Hepatocyte (in vitro differentiated cells): ENCODE data around the gene TTC7B. TPM values are rescaled to one million over a fixed set of nuclear protein-coding genes. Genes with fewer than 3 reads are reported as not detected.
"Not testable (repeated sequence)": the region's sequence is repeated elsewhere in the genome, so short reads cannot be mapped to it uniquely, and the experiment has no call there.

Experiments
- DNase-seq: peaks from one replicate; pipeline ENCODE4 v3.0.0-alpha.2; 2016; ENCODE audit warnings: low spot score
- H2AFZ ChIP-seq: fragments of 200-600 bp; sonication (generic); 2 replicates; pipeline ENCODE4 v1.6.0; 2016; ENCODE audit warnings: antibody characterized with exemption, mild to moderate bottlenecking
- H3K27ac ChIP-seq: fragments of 200-600 bp; sonication (generic); 2 replicates; pipeline ENCODE4 v1.5.1; 2016; ENCODE audit warnings: mild to moderate bottlenecking
- H3K27me3 ChIP-seq: fragments of 200-600 bp; sonication (generic); 2 replicates; pipeline ENCODE4 v1.6.1; 2016
- H3K36me3 ChIP-seq: fragments of 200-600 bp; sonication (generic); replicated peaks from 2 replicates; pipeline ENCODE4 v1.5.1; 2016; ENCODE audit warnings: low read depth; ENCODE audit not compliant: insufficient read depth
- H3K4me1 ChIP-seq: fragments of 200-600 bp; sonication (generic); 2 replicates; pipeline ENCODE4 v1.5.1; 2016; ENCODE audit warnings: mild to moderate bottlenecking, moderate library complexity; ENCODE audit not compliant: insufficient read depth
- H3K4me2 ChIP-seq: fragments of 200-600 bp; sonication (generic); 2 replicates; pipeline ENCODE4 v1.6.0; 2016
- H3K4me3 ChIP-seq: fragments of 200-600 bp; sonication (generic); 2 replicates; pipeline ENCODE4 v1.5.1; 2016; ENCODE audit warnings: mild to moderate bottlenecking
- H3K79me2 ChIP-seq: fragments of 200-600 bp; sonication (generic); 2 replicates; pipeline ENCODE4 v1.6.0; 2017; ENCODE audit warnings: mild to moderate bottlenecking
- H3K9me2 ChIP-seq: fragments of 200-600 bp; sonication (generic); replicated peaks from 2 replicates; pipeline ENCODE4 v1.6.0; 2017; ENCODE audit warnings: mild to moderate bottlenecking; ENCODE audit not compliant: insufficient read depth
- H3K9me3 ChIP-seq: fragments of 200-600 bp; sonication (generic); 2 replicates; pipeline ENCODE4 v1.5.1; 2016; ENCODE audit warnings: low read depth, mild to moderate bottlenecking
- H4K20me1 ChIP-seq: fragments of 200-600 bp; sonication (generic); 2 replicates; pipeline ENCODE4 v1.6.0; 2016; ENCODE audit warnings: mild to moderate bottlenecking; ENCODE audit not compliant: insufficient read depth, poor library complexity, severe bottlenecking
- EZH2 ChIP-seq: fragments of 200-600 bp; sonication (generic); IDR thresholded peaks from 2 replicates; pipeline ENCODE4 v1.6.1; 2016; ENCODE audit warnings: antibody characterized with exemption, mild to moderate bottlenecking, borderline replicate concordance
- EZH2phosphoT487 ChIP-seq: fragments of 200-600 bp; sonication (generic); IDR thresholded peaks from one replicate; pipeline ENCODE4 v1.6.1; 2018; ENCODE audit warnings: antibody characterized with exemption, mild to moderate bottlenecking, low read depth, moderate library complexity; ENCODE audit not compliant: unreplicated experiment, severe bottlenecking
- WGBS: methylation state at CpG from one replicate; pipeline ENCODE4 v1.1.6; 2016; ENCODE audit warnings: low lambda C conversion rate; ENCODE audit errors: missing lambda C conversion rate; 5-methylcytosine and 5-hydroxymethylcytosine counted together
- polyA plus RNA-seq: library from polyadenylated mRNA; unstranded; fragments of >200 nt; fragmentation: Nextera tagmentation; extraction: Ambion mirVana; gene quantifications from 2 replicates; pipeline ENCODE4 v1.2.1, GENCODE V29; 2016
- total RNA-seq: library from RNA; depleted of rRNA; stranded (reverse); fragments of >200 nt; gene quantifications from 2 replicates; pipeline ENCODE4 v1.2.3, GENCODE V29; 2014
- TF ChIP-seq, protein P1 (sequence below): fragments of 200-600 bp; sonication (generic); IDR thresholded peaks from 2 replicates; pipeline ENCODE4 v1.5.1; 2016; ENCODE audit warnings: antibody characterized with exemption, mild to moderate bottlenecking; ENCODE audit not compliant: poor library complexity

The TTC7B gene
- total and polyA plus RNA-seq, 2 experiments from 2014 or later, result 10.7 to 25.5 TPM

DNA sequence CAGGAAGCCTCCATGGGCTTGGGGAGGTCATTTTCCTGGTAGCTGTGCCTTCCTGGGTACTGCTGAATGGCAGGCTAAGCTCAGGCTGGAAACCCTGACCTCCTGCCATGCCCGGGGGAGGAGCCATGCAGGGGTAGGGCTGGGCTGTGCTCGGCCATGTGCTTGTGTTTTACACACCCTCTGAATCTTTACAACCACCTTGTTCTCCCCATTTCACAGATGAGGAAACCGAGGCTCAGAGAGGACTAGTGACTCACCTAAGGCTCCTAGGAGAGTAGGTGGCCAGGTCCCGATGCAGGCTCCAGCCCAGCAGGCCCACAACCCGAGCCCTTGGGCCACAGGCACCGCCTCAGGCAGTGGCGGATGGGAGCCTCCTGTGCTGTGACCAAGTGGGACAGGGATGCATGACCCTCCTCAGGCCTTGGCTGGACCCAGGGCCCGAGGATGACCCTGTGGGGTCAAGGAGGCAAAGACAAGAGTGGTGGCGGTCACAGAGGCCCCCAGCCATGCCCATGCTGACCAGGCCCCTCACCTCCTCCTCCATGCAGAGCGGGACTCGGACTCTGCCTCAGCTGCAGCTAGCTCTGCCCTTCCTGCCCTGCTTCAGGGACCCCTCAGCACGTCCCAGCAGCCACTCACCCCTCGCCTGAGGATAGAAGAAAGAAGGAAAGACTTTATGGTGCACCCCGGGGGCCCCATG, 283.3 kb downstream of the TTC7B start:
- no peak for TF ChIP-seq EZH2
- TF ChIP-seq EZH2phosphoT487, result no peak
- H3K36me3 ChIP-seq, result no peaks in the 10 kb centered on the region
- no peak overlapping the region for H3K4me3 ChIP-seq
- H3K9me2 ChIP-seq, result no peaks in the 10 kb centered on the region
- H3K27me3 ChIP-seq, result no peaks in the 10 kb centered on the region
- no peak overlapping the region for H3K4me2 ChIP-seq
- no peaks in the 10 kb centered on the region for H3K79me2 ChIP-seq
- DNase-seq, result no peak
- no peaks in the 10 kb centered on the region for H3K9me3 ChIP-seq
- 93% methylated on average over 14 of the region's 14 CpGs for WGBS
- no peak overlapping the region for H3K27ac ChIP-seq
- H3K4me1 ChIP-seq, result no peaks in the 10 kb centered on the region
- no peak overlapping the region for H2AFZ ChIP-seq
- H4K20me1 ChIP-seq, result no peaks in the 10 kb centered on the region

DNA sequence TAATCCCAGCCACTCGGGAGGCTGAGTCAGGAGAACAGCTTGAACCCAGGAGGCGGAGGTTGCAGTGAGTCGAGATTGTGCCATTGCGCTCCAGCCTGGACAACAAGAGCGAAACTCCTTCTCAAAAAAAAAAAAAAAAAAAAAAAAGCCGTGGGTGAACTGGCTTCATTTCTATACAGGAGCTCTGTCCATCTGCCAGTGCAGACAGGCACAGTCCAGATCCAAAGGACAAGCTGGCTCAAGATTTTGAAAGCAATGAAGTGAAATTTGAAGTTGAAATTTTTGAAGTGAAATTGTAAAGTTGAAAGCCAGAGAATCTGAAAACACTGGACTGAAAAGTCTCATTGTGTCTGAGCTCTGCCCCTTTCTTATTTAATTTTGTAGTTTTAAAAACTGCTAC, 284.7 kb downstream of the TTC7B start:
- H2AFZ ChIP-seq, result no peak overlapping the region
- H3K4me1 ChIP-seq, result no peaks in the 10 kb centered on the region
- no peaks in the 10 kb centered on the region for H3K36me3 ChIP-seq
- no peaks in the 10 kb centered on the region for H3K79me2 ChIP-seq
- no peak overlapping the region for H3K27ac ChIP-seq
- no peak overlapping the region for H3K4me2 ChIP-seq
- H3K9me2 ChIP-seq, result no peaks in the 10 kb centered on the region
- H3K4me3 ChIP-seq, result no peak overlapping the region
- no peaks in the 10 kb centered on the region for H4K20me1 ChIP-seq
- no peaks in the 10 kb centered on the region for H3K9me3 ChIP-seq
- DNase-seq, result no peak
- TF ChIP-seq, protein P1, sequence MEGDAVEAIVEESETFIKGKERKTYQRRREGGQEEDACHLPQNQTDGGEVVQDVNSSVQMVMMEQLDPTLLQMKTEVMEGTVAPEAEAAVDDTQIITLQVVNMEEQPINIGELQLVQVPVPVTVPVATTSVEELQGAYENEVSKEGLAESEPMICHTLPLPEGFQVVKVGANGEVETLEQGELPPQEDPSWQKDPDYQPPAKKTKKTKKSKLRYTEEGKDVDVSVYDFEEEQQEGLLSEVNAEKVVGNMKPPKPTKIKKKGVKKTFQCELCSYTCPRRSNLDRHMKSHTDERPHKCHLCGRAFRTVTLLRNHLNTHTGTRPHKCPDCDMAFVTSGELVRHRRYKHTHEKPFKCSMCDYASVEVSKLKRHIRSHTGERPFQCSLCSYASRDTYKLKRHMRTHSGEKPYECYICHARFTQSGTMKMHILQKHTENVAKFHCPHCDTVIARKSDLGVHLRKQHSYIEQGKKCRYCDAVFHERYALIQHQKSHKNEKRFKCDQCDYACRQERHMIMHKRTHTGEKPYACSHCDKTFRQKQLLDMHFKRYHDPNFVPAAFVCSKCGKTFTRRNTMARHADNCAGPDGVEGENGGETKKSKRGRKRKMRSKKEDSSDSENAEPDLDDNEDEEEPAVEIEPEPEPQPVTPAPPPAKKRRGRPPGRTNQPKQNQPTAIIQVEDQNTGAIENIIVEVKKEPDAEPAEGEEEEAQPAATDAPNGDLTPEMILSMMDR, result no peak
- no peak for TF ChIP-seq EZH2
- no peak for TF ChIP-seq EZH2phosphoT487
- WGBS, result 95% methylated on average over 6 of the region's 6 CpGs
- no peaks in the 10 kb centered on the region for H3K27me3 ChIP-seq

DNA sequence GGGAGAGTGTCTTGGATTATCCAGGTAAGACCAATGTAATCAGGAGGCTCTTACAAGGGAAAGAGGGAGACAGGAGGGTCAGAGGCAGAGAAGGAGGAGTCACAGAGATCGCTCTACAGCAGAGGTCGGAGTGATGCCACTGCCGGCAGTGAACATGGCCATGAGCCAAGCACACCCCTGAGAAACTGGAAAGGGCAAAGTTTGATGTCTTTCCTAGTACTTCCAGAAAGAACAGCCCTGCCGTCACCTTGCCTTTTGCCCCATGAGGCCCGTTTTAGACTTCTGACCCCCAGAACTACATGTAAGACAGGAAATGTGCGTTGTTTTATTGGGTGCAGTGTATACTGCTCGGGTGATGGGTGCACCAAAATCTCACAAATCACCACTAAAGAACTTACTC, 285.7 kb downstream of the TTC7B start:
- Histone ChIP-seq H3K36me3 (no peaks in the 10 kb centered on the region), H3K27ac (no peak overlapping the region), H3K4me2 (no peak overlapping the region), H3K79me2 (no peaks in the 10 kb centered on the region), H3K4me3 (no peak overlapping the region), H3K9me3 (no peaks in the 10 kb centered on the region), H3K27me3 (no peaks in the 10 kb centered on the region), H3K4me1 (no peaks in the 10 kb centered on the region), H2AFZ (no peak overlapping the region), H4K20me1 (no peaks in the 10 kb centered on the region), H3K9me2 (no peaks in the 10 kb centered on the region)
- WGBS, result 73% methylated on average over 7 of the region's 7 CpGs
- DNase-seq, result no peak
- no peak for TF ChIP-seq EZH2
- no peak for TF ChIP-seq EZH2phosphoT487
- TF ChIP-seq, protein P1, result no peak

GRCh38 chr14:90527978-90528377, 288.3 kb downstream of the TTC7B start:
- no peak overlapping the region for H3K27ac ChIP-seq
- H2AFZ ChIP-seq, result no peak overlapping the region
- no peaks in the 10 kb centered on the region for H3K79me2 ChIP-seq
- H3K27me3 ChIP-seq, result no peaks in the 10 kb centered on the region
- TF ChIP-seq EZH2 (no peak), EZH2phosphoT487 (no peak)
- DNase-seq, result no peak
- WGBS, result 85% methylated on average over 6 of the region's 6 CpGs
- no peaks in the 10 kb centered on the region for H3K36me3 ChIP-seq
- peaks cover 7% of the 10 kb centered on the region for H3K4me1 ChIP-seq
- H3K4me2 ChIP-seq, result no peak overlapping the region
- H3K9me3 ChIP-seq, result no peaks in the 10 kb centered on the region
- H4K20me1 ChIP-seq, result no peaks in the 10 kb centered on the region
- H3K9me2 ChIP-seq, result no peaks in the 10 kb centered on the region
- no peak overlapping the region for H3K4me3 ChIP-seq

DNA sequence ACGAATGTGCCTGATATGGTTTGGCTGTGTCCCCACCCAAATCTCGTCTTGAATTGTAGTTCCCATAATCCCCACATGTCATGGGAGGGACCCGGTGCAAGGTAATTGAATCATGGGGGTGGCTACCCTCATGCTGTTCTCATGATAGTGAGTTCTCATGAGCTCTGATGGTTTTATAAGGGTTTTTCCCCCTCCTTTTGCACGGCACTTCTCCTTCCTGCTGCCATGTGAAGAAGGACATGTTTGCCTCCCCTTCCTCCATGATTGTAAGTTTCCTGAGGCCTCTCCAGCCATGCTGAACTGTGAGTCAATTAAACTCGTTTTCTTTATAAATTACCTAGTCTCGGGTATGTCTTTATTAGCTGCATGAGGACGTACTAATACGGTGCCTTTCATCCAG, 289.7 kb downstream of the TTC7B start:
- peaks cover 14% of the 10 kb centered on the region for H3K4me1 ChIP-seq
- not testable (repeated sequence) for H3K4me3 ChIP-seq, H3K27me3 ChIP-seq, H3K4me2 ChIP-seq, H3K79me2 ChIP-seq, H4K20me1 ChIP-seq, DNase-seq, H3K27ac ChIP-seq, H3K9me3 ChIP-seq, H2AFZ ChIP-seq, H3K36me3 ChIP-seq, H3K9me2 ChIP-seq
- WGBS, result 93% methylated on average over 8 of the region's 8 CpGs

DNA sequence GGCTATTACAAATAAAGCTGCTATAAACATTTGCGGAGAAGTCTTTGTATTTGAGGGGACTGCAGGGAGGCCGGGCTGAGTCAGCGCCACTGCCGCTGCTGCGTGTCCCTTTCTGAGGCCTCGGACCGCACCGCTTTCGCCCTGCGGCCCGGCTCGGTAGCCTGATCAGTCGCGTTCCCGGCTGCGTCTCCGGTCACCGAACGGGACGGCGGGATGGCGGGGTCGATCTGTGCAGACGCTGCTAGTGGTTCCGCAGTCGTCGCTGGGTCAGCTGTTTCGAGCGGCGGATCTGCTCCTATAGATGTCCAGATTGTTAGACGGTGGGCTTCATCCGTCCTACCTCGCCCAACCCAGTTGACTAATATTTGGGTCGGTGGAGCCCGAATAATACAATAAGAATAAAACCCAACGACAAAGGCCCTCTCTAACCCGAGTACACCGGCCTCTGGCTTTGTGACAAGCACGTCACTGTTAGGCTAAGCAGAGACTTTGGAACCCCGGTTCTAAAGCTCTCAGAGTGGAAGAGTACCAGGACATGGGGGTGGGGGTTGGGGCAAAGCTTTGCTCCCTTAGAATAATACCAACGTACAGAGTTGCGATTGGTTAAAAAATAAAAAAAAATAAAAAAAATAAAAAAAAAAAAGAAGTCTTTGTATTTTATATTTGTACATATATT, 290.7 kb downstream of the TTC7B start:
- H3K79me2 ChIP-seq, H3K4me3 ChIP-seq, H3K36me3 ChIP-seq, H3K27ac ChIP-seq, H3K27me3 ChIP-seq, DNase-seq, H4K20me1 ChIP-seq, H3K9me3 ChIP-seq, H3K4me2 ChIP-seq, H3K9me2 ChIP-seq, H2AFZ ChIP-seq: not testable (repeated sequence)
- H3K4me1 ChIP-seq, result peaks cover 25% of the 10 kb centered on the region
- 97% methylated on average over 30 of the region's 42 CpGs for WGBS
